HG03175 (cell line): ENCODE data around the gene PROZ.

Experiments
- ATAC-seq: cut with Tn5 transposase; IDR thresholded peaks from one replicate; pipeline ENCODE4 v1.9.1; 2021; ENCODE audit warnings: mild to moderate bottlenecking, moderate library complexity; ENCODE audit not compliant: unreplicated experiment

Gene PROZ

DNA sequence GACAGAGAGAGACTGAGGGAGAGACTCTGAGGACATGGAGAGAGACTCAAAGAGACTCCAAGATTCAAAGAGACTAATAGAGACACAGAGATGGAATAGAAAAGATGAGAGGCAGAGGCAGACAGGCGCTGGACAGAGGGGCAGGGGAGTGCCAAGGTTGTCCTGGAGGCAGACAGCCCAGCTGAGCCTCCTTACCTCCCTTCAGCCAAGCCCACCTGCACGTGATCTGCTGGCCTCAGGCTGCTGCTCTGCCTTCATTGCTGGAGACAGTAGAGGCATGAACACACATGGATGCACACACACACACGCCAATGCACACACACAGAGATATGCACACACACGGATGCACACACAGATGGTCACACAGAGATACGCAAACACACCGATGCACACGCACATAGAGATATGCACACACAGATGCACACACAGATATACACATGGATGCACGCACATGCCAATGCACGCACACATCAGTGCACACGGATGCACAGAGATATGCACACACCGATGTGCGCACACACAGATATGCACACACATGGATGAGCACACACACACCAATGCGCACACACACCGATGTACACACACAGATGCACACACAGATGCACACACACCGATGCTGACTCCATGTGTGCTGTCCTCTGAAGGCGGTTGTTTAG is 39.2 kb upstream of the PROZ start:
- ATAC-seq: no peak

DNA sequence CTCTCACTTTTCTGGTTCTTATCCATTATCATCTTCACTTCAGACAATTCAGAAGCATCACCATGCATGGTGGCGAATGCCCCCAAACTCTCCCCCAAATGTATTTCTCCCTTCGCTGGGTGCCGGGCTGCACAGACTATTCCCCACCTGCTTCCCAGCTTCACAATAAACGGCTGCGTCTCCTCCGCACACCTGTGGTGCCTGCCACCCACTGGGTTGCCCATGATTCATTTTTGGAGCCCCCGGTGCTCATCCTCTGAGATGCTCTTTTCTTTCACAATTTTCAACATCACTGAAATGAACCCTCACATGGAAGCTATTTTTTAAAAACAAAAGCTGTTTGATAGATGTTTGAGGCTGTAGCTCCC is 38.6 kb upstream of the PROZ start:
- no peak for ATAC-seq

DNA sequence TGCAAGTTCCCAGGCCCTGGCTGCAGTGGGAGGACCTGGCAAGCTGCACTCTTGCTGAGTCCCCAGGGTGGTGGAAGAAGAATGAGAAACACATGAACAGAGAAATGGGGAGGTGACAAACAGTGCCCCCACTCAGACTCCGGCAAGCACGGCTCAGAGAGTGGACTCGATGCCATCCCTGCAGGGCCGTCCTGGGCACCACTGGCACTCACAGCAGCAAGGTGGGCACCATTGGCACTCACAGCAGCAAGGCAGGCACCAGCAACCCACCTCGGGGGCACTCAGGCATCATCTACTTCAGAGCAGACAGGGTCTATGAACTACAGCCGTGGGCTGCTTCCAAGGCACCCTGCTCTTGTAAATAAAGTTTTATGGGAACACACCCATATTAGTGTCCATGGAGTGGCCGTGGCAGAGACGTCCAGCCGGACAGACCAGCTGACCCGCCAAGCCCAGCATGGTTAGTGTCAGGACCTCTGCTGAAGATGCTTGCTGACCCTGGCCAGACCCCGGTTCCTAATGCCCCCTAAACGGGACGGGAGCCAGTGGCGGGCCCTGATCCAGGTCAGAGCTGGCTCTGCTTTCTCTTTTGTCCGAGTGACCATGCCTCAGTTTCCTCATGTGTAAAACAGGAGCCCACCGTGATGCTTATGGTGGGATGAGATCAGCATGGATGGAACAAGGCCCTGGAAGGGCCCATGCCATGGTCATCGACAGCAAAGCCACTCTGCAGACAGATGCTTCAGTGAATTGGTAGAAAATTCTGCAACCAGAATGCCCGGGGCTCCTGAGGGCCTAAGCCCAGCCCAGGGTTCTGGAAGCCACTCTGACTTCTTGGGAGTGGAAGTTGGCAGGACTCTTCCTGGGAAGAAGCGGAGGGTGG is 37.9 kb upstream of the PROZ start:
- no peak for ATAC-seq

DNA sequence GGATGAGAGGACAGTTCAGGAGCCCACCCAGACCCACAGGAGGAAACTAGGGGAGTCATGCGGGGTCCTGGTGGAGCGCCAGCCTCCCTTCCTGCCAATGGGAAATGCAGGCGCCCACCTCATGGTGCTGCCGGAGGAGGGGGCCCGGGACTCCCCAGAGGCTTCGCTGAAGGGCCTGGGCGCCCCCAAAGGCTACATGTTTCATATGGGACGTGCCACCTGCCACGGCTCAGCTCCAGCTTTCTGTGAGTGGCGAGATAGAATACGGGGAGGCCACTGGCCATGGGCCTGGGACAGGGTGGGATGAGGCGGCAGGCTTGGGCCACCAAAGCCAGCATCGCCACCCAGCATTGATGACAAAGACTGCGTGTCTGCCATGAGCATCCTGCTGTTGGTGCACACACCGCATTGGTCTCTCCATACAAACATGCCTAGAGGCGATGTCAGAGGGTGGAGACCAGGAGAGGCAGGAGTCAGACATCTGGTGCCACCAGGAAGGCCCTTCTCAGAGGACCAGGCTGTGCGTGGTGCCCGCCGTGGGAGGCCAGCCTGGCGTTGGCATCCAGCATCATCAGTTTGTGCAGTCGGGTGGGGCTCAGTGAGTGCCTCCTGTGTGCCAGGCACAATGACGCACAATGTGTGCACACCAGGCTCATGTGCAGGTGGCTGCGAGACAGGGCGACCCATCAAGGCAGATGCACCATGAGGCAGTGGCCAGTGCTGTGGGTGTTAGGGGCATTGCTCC is 37.1 kb upstream of the PROZ start:
- no peak for ATAC-seq

DNA sequence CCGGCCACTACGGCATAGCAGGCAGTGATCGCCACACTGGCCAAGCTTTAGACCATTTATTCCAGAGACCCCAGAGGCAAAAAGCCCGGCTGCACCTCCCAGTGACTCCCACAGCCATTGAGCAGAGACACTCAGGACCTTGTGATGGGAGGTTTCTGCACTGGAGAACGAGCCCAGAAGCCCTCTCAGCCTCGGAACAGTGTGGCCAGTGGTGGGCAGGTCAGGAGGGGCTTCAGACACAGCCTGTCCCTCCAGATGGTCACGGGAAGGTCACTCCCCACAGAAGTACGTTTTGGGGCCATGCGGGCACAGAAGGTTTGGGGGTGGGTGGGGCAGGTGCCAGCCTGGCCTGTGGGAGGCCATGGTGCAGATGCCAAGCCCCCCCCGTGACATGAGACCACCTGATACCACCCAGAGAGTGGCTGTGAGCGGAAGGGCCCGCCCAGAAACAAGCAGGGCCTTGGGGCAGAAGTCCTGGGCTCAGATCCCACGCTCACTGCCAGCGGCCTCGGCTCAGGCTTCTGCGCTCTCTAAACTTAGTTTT is 36.4 kb upstream of the PROZ start:
- ATAC-seq: no peak

DNA sequence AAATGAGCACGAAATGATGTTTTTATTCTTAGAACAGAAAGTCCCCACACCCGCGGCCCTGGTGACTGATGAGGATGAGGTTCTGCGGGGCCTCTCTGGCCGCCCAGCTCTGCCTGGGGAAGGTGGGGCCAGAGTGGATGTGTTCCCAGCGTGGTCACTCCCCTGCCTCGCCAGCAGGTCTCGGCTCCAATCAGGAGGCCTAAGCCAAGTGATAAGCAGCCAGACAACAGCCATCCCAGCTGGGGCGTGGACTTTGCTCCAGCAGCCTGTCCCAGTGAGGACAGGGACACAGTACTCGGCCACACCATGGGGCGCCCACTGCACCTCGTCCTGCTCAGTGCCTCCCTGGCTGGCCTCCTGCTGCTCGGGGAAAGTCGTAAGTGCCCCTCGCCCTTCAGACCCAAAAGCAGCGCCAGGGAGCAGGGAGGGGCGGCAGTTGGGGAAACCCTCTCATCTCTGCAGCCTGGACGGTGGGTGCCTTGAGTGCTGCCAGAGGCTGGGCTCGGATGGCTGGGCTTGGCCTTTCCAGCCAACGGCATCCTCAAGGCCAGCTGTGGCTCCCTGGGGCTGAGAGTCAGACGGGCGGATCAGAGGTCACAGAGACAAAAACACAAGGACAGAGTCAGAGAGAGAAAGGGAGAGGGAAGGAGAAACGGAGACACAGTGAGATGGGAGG is 35.8 kb upstream of the PROZ start, which contains the start of gene F10:
F10 (plus strand) TSS at position 250 of the 676 bp plus-strand sequence; CDS start at position 307, 57 bp downstream.
- no peak for ATAC-seq

DNA sequence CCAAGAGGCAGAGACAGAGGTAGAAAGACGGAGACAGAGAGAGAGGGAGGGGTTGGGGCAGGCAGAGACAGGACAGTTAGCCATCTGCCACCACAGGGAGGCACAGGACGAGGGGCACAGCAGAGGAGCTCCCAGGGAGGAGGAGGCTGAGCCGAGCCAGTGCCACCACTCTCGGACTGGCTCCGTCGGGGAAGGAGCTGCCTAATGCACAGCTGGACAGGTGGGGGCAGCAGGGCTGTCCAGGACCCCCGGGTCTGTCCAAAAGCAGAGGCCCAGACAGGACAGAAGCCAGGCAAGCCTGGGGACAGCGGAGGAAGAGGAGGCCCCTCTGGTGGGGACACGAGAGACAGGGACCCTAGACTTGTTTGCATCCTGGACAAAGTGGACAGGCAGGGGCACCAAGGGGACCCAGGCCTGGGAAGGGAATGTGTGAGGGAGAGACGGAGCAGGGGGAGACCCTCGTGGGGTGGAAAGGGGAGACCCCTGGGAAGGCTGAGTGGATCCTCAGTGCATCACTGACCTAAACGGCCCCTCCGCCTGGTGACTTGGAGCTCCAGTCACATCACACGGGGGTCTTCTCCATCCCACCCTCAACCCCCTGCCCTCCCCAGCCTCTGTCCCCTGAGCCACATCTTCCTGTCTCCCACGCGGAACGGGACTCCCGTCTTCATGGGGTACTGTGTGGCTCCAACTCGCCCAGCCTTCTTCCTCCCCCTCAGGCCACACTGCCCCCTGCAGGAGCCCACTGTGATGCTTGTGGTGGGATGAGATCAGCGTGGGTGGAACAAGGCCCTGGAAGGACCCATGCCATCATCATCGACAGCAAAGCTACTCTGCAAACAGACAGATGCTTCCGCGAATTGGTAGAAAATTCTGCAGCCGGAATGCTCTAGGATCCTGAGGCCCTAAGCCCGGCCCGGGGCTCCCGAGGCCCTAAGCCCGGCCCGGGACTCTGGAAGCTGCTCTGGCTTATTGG is 34.9 kb upstream of the PROZ start:
- no peak for ATAC-seq

DNA sequence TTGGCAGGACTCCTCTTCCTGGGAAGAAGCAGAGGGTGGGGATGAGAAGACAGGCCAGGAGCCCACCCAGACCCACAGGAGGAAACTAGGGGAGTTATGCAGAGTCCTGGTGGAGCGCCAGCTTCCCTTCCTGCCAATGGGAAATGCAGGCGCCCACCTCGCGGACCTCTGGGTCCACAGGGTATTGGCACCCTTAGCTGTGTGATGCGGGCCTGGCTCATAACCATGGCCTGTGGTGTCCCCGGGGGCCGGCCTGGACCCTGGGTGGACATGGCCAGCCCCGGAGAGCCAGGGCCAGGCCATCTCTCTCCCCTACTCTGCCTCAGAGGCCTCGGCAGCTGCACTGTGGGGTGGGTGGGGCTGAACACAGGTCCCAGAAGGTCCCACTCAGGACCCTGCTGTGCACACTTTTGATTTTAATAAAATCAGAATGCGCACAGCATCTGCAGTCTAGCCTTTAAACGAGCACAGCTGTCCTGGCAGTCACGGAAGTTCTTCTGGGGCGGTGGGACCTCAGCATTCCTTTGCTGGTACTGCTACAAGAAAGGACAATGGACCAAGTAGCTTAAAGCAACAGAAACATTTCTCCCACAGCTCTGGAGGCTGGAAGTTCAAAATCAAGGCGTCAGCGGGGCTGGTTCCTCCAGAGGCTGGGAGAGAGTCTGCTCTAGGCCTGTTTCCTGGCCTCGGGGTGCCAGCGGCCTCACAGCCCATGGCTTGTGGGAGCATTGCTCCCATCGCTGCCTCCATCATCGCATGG is 34.1 kb upstream of the PROZ start:
- ATAC-seq: no peak

DNA sequence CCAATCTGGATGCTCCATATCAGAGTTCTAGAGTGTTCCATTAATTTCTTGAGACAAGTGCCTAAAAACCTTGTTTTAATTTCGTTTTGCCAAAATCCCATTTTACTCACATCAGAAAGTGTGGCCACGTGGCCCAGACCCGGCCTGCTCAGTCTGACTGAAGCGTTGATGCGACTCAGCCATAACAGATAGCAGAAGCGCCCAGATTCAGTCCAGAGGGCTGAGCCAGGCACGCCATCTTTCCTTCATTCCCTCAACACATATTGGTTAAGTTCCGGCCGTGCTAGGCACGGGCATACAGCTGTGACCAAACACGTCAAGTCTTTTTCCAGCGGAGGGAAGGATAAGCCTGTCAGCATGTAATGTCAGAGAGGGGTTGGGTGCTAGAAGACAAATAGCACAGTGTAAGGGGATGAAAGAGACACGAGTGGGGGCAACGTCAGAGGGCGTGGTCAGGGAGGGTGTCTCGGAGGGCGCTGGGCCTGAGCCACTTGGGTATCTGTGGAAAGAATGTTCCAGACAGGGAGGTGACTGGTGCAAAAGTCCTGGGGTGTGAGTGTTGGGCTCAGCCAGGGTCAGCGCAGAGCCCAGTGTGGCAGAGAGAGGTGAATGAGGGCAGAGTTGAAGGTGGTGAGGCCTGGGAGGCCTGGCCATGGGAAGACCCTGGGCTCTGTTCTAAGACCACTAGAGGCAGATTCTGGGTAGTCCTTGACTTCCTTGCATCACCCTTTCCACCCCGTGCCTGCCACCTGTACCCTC is 32.8 kb upstream of the PROZ start:
- no peak for ATAC-seq

DNA sequence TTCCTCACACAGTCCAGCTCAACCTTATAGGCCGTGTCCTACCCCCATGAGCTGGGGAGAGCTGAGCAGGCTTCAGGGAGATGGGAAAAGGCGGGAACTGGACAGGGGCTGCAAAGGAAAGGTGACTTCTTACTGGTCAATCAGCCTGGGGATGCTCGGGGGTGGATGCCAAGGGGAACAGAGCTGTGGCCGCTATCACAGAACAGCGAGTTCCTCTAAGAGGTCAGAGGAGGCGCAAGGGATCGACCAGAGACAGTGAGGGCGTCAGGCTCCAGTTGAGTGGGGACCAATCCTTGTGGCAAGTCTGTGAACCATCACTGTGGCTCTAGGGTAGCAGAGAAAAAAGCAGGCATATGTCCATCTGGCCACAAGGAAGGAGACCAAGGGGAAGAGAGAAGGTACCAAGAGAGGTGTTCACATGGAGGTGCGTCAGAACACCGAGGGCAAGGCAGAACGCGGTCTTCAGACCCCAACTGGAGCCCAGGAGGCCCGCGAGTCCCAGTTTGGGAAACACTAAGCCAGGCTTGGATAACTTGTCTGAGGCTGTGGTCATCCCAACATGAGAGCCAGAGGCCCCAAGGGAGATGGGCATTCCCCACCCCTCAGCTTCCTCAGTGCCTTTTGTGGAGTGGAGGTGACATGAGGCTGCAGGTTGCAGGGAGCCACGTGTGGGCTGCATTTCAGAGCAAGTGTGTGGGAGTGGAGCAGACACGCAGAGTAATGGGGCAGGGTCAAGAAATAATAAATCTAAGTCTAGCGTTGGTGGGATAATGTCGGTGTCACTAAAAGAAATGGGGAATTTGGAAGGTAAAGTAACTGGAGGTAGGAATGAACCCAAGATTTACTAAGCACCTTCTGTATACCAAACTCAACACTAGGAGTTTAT is 31.9 kb upstream of the PROZ start:
- no peak for ATAC-seq

DNA sequence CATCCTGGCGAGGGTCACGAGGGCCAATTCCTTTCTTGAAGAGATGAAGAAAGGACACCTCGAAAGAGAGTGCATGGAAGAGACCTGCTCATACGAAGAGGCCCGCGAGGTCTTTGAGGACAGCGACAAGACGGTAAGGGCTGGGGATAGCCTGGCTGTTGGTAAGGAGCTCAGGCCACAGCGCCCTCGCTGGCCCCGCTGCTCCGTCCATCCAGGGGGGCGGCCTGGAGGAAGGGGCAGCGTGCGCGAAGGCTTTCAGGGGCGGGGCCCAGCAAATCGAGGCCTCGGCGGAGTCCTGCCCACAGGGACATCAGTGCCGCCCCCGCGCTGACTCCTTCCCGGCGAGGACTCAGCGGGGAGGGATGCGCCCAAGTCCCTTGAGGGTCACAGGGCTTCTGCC is 29.0 kb upstream of the PROZ start:
- no peak for ATAC-seq

DNA sequence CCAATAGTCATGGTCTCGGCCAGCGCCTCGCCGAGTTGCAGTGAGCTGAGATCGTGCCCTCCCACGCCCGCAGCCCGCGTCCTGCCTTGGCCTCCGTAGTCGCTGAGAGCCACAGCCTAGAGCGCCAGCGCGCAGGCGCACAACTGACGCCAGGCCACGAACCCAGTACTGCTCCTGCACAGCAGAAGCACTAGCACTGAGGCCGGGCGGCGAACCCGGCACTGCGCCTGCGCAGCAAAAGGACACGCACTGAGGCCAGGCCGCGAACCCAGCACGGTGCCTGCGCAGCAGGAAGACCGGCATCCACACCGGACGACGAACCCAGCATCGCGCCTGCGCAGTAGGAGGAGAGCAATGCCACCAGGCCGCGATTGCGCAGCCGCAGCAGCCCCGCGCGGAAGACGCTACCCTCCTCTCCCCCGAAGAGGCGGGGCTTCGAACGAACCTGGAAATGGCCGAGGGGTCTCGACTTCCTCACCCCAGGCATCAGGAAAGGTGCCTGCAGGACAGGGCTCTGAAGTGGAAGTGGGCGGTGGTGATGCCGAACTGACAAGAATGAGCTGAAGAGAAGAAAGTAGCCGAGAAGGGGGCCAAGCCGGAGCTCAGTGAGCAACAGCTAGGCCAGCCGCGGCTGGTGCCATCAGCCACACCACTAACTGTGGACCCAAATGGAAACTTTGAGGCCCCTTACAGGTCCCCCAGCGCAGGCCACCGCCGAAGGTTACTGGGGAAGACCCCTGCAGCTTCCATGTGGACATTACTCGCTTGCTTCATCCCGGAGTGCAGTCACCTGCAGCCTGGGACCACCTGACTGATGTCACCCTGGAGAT is 28.3 kb upstream of the PROZ start:
- no peak for ATAC-seq

DNA sequence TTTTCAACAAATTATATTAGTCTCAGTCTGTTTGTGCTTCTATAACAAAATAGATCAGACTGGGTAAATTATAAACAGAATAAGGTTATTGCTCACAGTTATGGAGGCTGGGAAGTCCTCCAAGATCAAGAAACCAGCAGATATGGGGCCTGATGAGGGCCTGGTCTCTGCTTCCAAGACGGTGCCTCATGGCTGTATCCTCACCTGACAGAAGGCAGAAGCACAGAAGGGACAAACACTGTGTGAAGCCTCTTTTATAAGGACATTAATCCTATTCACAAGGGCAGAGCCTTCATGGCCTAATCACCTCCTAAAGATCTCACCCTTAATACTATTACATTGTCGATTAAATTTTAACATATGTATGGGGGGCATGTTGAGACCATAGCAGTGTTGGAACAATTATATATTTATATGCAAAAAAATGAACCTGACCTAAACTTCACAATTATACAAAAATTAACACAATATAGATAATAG is 23.1 kb upstream of the PROZ start:
- no peak for ATAC-seq

DNA sequence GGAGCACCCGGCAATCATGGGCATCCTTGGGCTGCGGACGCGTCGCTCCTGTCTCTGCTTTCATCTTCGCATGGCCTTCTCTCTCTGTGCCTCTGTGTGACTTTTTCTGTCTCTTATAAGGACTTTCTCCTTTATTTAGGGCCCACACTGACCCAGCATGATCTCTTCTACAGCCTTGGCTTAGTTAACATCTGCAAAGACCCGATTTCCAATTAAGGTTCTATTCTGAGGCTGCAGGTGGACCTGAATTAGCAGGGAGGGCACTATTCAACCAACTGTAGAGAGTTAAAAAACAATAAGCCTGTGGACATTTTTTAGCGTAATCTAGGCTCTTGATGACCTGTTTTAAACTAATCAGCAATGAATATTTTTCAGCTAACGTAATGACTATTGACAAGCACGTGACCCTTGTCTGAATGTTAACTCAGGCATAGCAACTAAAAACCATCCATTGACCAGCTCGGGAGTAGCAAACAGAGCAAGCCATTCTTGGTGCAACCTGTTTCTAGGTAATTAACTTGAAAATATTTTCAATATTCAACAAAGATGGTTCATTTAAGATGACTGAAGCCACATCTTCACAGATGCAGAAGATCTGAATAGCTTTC is 20.7 kb upstream of the PROZ start:
- no peak for ATAC-seq

DNA sequence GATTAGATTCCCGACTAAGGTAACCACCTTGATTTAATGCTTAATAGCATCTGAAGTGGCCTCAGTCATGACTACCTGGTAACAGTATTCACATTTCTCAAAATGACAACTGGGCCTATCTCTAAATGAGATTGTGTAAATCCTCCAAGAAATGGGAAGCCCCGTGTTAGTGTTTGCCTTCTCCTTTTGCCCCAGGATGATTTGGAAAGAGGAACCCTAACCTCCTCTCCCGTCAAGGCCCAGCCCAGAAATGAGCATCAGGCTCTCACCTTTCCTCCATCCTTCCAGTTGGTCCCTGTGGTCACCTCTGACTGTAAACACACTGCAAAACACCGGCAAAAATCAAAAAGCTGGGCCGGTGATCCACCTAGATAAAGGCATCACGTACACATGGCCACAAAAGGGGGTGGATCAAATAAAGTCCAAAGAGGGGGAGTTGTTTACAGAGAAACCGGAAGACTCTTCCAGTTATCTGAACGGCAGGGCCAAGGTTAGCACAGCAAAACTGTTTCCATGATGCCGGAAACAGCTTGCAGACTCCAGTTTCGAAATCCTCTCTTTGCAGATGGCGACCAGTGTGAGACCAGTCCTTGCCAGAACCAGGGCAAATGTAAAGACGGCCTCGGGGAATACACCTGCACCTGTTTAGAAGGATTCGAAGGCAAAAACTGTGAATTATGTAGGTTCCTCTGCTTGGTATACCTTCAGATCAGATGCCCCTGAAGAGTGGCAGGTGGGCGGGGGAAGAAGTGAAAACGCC is 19.5 kb upstream of the PROZ start:
- no peak for ATAC-seq
